Measurements from ENCODE around the gene C15orf61.
A peak's percentile ranks its signal among the peaks of the same experiment; 100 is the strongest.

C15orf61 gene

GRCh38 chr15:67521029-67521782, at the start of gene C15orf61 (continued):
- no peak; the same call in 1 of the 2 replicates for TF ChIP-seq ZSCAN23 (tag by site-specific recombination; IDR thresholded peaks at IDR 0.05)
- no peak for TF ChIP-seq ZSCAN4 (tag by site-specific recombination; IDR thresholded peaks at IDR 0.05)
- TF ChIP-seq ZNF433 (tag by site-specific recombination; IDR thresholded peaks at IDR 0.05; ENCODE audit: low read depth), result no peak
- TF ChIP-seq ZNF623 (tag by site-specific recombination; IDR thresholded peaks at IDR 0.05), result no peak; the same call in 1 of the 2 replicates
- no peak for TF ChIP-seq ZBTB49 (tag by site-specific recombination; IDR thresholded peaks at IDR 0.05; ENCODE audit: low read depth)
- peak; percentile 89 for TF ChIP-seq SP7 (tag by site-specific recombination; IDR thresholded peaks at IDR 0.05)
- TF ChIP-seq ZNF248 (tag by site-specific recombination; IDR thresholded peaks at IDR 0.05), result no peak
- no peak for TF ChIP-seq ZNF404 (tag by site-specific recombination; IDR thresholded peaks at IDR 0.05)
- peak; percentile 32; the same call in 1 of the 2 replicates for TF ChIP-seq ZNF639 (tag by site-specific recombination; IDR thresholded peaks at IDR 0.05)
- TF ChIP-seq ZFP37 (tag by site-specific recombination; IDR thresholded peaks at IDR 0.05), result peak; percentile 96
- peak; percentile 70; the same call in 1 of the 2 replicates for TF ChIP-seq ZNF843 (tag by site-specific recombination; IDR thresholded peaks at IDR 0.05)
- TF ChIP-seq ZNF514 (tag by site-specific recombination; IDR thresholded peaks at IDR 0.05), result no peak
- TF ChIP-seq SP3 (tag by site-specific recombination; IDR thresholded peaks at IDR 0.05), result peak; percentile 88; the same call in 1 of the 2 replicates
- TF ChIP-seq ZBTB1 (tag by site-specific recombination; IDR thresholded peaks at IDR 0.05), result 0 out of 2 replicates have a peak, but pooled peaks have one; percentile 52
- TF ChIP-seq ZNF654 (tag by site-specific recombination; IDR thresholded peaks at IDR 0.05; ENCODE audit: low read depth), result no peak
- no peak for TF ChIP-seq ZNF830 (tag by site-specific recombination; IDR thresholded peaks at IDR 0.05; ENCODE audit: low read depth)
- TF ChIP-seq ZSCAN30 (tag by site-specific recombination; IDR thresholded peaks at IDR 0.05), result peak; percentile 80
- peak; percentile 99 for TF ChIP-seq ZNF501 (tag by site-specific recombination; IDR thresholded peaks at IDR 0.05)
- peak; percentile 91; the same call in 1 of the 2 replicates for TF ChIP-seq BCL11B (tag by site-specific recombination; IDR thresholded peaks at IDR 0.05; ENCODE audit: low read depth)
- TF ChIP-seq ZNF302 (tag by site-specific recombination; IDR thresholded peaks at IDR 0.05; ENCODE audit: low read depth), result no peak; the same call in 1 of the 2 replicates
- no peak; the same call in 1 of the 2 replicates for TF ChIP-seq ZNF660 (tag by site-specific recombination; IDR thresholded peaks at IDR 0.05)
- TF ChIP-seq INSM2 (tag by site-specific recombination; IDR thresholded peaks at IDR 0.05), result peak; percentile 82
- peak; percentile 94; the same call in 1 of the 2 replicates for TF ChIP-seq GLI4 (tag by site-specific recombination; IDR thresholded peaks at IDR 0.05)
- TF ChIP-seq ZSCAN16 (tag by site-specific recombination; IDR thresholded peaks at IDR 0.05), result peak; percentile 80
- peak; percentile 95 for TF ChIP-seq ZEB2 (tag by site-specific recombination; IDR thresholded peaks at IDR 0.05)
- no peak for TF ChIP-seq ZNF548 (tag by site-specific recombination; IDR thresholded peaks at IDR 0.05)
- peak; percentile 39; the same call in 1 of the 2 replicates for TF ChIP-seq REST (tag by site-specific recombination; IDR thresholded peaks at IDR 0.05)
- TF ChIP-seq ZIC2 (tag by site-specific recombination; IDR thresholded peaks at IDR 0.05), result peak; percentile 99
- peak; percentile 76 for TF ChIP-seq ZNF24 (tag by site-specific recombination; IDR thresholded peaks at IDR 0.05)
- peak; percentile 93 for TF ChIP-seq ZFP69B (tag by site-specific recombination; IDR thresholded peaks at IDR 0.05)
- peak; percentile 48; the same call in 1 of the 2 replicates for TF ChIP-seq ZNF76 (tag by site-specific recombination; IDR thresholded peaks at IDR 0.05; ENCODE audit: borderline replicate concordance, low read depth)
